Liver (tissue), 3 donors: ENCODE measurements around the gene FBN2.

Source experiments
- ATF3 ChIP-seq: IDR thresholded peaks from 2 replicates; pipeline ENCODE4 v1.6.1; 2016; ENCODE audit warnings: antibody characterized with exemption
- RAD21 ChIP-seq, 2 donors: IDR thresholded peaks; 2 replicates each; pipeline ENCODE4 v1.6.1; 2016; ENCODE audit warnings: antibody characterized with exemption in 2 of 2, mild to moderate bottlenecking in 2 of 2
- TF ChIP-seq, protein P1 (sequence below): fragments of 150-350 bp; IDR thresholded peaks from 2 replicates; pipeline ENCODE4 v1.5.1; 2017; ENCODE audit warnings: improper control_type of control experiment, low read depth, low read length; ENCODE audit not compliant: missing input control
- donor health status: healthy.
- donor health status: healthy.

DNA sequence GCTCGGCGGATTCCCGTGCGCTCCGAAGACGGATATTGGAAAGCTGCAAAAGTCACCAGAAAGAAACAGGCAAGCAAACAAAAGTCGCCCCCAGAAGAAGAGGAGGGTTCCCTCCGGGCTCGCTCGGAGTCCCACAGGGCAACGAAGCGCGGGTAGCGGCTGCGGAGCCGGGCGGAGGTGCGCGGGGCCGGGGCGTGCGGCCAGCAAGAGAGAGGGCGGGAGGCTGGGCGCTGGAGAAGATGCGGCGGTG is at the start of gene FBN2:
- TF ChIP-seq RAD21 (IDR thresholded peaks at IDR 0.05) (no peak), ATF3 (no peak)
- TF ChIP-seq, protein P1, sequence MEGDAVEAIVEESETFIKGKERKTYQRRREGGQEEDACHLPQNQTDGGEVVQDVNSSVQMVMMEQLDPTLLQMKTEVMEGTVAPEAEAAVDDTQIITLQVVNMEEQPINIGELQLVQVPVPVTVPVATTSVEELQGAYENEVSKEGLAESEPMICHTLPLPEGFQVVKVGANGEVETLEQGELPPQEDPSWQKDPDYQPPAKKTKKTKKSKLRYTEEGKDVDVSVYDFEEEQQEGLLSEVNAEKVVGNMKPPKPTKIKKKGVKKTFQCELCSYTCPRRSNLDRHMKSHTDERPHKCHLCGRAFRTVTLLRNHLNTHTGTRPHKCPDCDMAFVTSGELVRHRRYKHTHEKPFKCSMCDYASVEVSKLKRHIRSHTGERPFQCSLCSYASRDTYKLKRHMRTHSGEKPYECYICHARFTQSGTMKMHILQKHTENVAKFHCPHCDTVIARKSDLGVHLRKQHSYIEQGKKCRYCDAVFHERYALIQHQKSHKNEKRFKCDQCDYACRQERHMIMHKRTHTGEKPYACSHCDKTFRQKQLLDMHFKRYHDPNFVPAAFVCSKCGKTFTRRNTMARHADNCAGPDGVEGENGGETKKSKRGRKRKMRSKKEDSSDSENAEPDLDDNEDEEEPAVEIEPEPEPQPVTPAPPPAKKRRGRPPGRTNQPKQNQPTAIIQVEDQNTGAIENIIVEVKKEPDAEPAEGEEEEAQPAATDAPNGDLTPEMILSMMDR = no peak
